CD4-positive, alpha-beta T cell treated with Interleukin-12 subunit alpha and Interleukin-12 subunit beta, for 1 hour (primary cell): ENCODE data around the gene CENPO.
"Not testable (repeated sequence)": the region's sequence is repeated elsewhere in the genome, so short reads cannot be mapped to it uniquely, and the experiment has no call there.

Experiments
- DNase-seq: peaks from one replicate; pipeline ENCODE4 v3.0.0-alpha.2; 2020

Gene CENPO

GRCh38 chr2:24824966-24825882, 32.0 kb downstream of the CENPO start:
- DNase-seq, result peak; percentile 49

DNA sequence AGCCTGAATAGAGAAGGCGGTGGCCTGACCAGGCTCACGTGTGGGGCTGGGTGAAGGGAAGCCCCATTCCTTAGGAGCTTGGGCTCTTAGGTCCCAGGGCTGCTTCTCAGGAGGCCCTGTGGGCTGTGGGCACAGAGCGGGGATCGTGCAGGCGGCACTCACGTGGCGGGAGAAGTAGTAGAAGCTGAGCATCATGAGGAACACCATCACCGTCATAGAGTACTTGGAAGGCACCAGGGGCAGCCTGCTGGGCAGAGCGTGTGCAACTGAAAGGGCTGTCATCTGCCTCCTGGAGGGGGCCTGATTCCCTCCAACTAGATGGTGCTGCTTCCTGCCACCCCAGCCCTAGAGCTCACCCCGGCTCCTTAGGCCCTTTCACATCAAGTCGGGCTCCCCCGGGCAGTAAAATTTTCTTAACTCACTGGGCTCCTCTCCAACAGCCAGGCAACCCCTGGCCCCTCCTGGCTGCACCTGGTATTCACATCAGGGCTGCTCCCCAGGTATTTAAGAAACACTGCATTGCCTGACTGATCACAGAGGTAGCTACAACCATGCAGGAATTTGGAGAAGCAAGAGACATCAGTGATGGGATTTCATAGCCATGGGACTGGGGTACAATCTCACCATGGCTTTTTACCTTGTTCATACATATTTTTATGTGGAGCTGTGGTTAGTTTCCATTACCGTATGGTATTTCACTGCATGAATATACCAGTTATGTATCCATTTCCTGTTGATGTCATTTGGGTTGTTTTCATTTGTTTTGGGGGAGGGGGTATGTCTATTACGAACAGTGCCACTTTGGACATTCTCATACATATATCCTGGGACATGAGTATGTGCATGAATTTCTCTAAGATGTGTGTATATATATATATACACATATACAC, 32.9 kb downstream of the CENPO start:
- no peak for DNase-seq

DNA sequence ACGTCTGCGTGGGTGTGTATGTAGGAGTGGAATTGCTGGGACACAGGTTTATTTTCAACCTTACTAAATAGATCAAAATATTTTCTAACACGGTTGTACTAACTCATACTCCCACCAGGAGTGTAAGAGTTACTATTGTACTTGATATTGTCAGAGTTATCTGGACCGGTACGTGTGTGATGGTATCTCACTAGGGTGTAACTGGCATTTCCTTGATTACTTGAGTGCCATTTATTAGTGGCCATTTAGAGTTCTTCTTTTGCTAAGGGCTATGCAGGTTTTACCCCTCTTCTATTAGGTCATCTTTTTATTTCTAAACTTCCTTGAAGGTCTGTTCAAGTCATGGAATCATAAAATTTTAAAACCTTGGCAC, 33.5 kb downstream of the CENPO start:
- DNase-seq, result no peak

GRCh38 chr2:24827321-24828237, 34.4 kb downstream of the CENPO start:
- DNase-seq, result peak; percentile 80

DNA sequence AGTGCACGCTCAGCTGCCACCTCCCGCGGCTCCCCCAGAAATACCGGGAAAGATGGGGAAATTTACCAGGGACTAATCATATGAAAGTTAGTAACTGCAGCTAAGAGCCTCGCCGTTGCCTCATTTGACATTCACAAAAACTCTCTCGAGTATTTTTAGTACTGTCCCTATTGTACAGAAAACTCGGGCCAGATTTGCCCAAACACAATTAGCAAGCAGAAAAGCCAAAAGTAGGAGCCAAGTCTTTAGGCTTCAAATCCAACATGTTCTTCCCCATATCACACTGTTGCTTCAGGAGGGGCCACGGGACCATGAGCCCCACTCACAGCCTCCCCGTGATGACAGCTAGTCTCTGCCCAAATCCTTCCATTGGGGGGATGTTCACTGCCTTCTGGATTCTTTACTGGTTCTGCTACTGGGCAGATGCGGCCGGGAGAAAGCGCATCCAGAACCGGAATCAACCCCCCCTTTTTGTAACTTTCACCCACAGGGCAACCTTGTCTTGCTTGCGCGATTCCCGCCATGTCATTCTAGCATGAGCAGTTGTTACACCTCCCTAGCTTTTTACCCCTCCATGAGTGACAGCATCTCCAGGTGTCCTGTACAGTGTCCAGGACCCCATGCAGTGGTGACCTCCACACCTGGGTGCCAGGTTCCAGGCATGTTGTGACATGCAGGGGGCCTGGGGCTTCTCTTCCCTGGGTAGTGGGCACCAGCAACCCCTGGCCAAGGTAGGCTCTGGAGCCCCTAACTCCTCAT, 35.2 kb downstream of the CENPO start:
- no peak for DNase-seq

- no peak for DNase-seq
These were observed 37.1 kb downstream of the CENPO start for GRCh38 chr2:24830351-24830750.

DNA sequence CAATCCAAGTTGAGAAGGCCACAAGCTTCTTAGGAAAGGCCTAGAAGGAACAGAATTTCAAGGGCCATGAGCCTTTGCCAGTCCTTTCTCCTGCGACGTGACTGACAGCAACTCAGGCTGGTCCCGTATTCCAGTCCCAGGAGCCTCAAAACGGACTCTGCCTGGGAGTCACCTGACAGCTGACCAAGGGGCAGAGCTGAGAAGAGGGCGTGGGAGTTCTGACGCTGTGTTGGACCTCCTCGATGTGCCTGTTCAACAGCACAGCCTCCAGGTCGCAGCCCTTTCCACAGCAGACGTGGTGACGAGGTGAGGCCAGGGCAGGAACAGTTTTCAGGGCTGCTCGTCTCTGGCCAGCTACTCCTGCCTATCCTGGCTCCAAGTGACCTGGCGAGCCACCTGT, 37.6 kb downstream of the CENPO start:
- no peak for DNase-seq

DNA sequence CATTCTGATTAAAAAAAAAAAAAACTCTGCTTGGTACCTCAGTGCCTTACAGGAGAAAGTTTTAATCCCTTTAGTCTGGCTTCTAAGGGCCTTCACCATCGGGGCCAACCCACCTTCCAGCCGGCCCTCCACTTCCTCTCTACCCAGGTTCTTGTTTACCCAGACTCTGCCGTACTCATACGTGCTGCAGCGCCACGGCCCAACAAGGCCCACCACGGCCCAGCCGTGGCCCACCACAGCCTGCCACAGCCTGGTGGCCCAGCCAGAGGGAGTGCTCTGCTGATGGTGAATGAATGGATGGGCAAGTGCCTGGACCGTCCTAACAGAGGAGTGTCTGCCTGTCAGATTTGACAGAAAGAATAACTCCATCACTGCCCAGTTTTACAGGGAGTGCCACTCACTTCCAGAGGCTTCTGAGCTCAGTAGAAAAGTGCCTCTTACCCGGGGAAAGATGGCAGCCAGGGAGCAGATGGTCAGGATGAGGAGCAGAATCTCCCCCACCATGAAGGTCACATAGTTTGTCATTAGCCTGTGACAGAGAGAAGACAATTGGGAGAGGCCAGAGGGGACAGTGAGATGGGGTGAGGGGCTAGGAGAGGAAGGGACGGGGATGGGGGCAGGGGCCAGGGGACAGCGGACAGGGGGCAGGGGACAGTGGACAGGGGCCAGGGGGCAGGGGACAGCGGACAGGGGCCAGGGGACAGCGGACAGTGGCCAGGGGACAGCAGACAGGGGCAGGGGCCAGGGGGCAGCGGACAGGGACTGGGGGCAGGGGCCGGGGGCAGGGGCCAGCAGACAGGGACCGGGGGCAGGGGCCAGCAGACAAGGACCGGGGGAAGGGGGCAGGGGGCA, 38.2 kb downstream of the CENPO start:
- no peak for DNase-seq

DNA sequence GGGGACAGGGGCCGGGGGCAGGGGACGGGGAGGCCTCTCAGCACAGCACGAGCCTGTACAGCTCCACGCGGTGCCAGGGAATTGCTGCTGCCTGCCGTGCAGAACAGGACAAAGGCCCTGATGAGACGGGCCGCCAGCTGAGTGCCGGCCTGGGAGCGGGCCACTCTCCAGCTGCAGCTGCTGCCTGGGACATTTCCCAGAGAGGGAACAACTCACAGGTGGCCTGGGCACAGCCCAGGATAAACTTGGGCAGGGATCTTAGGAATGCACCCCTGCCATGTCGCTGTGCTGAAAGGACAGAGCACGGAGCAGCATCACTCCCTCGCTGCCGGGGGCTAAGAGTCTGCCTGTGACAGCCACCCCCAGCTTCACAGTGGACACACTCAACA, 38.8 kb downstream of the CENPO start:
- no peak for DNase-seq

DNA sequence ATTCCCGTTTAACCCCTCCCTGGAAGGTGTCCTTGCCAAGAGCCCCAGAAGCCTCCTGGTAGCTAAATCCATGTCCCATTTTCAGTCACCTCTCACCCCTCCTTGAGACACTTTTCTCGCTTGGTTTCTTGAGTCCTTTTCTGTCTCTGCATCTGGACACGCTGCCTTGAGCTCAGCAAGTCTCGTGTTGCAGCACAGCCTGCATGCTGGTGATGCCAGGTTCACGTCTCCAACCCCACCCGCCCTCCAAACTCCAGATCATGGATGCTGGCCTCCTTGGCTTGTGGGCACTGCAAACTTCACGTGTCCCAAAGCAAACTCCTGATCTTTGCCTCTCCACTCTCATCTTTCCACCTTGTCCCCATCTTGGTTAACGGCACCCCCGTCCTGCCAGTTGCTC, 39.3 kb downstream of the CENPO start:
- DNase-seq, result no peak

GRCh38 chr2:24832931-24833701, 39.9 kb downstream of the CENPO start:
- no peak for DNase-seq

GRCh38 chr2:24833821-24834732, 40.9 kb downstream of the CENPO start:
- no peak for DNase-seq

DNA sequence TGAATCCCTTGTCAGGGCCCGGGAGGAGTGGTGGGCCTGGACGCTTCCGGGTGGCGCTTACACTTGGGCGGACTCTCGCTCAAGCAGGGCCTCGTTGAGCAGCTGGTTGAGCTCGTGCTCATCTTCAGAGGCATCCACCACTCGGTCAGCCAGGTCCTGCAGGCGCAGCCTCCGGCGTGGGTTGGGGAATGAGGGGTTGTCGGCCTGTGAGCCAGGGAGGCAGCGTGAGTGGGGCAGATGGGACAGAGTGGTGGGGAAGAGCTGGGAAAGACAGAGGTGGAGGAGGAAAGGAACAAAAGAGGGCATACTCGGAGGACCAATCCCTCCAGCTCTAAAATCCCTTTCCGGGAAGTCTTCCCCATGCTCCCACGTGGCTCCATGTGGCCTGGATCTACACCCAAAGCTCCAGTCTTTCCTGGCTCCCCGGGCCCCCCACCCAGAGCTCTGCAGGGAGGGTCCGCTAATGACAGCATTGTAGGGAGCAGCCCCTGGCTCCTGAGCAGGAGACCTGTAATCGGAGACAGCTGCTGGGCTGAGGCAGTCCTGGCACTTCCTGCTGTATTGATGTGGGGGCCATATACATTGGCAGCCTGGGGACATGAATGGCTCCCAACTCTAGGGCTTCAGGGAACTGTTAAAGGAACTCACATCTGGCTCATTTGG, 41.6 kb downstream of the CENPO start:
- DNase-seq, result no peak

GRCh38 chr2:24835411-24835810, 42.2 kb downstream of the CENPO start:
- DNase-seq, result not testable (repeated sequence)

GRCh38 chr2:24836206-24836605, 43.0 kb downstream of the CENPO start:
- DNase-seq, result no peak

DNA sequence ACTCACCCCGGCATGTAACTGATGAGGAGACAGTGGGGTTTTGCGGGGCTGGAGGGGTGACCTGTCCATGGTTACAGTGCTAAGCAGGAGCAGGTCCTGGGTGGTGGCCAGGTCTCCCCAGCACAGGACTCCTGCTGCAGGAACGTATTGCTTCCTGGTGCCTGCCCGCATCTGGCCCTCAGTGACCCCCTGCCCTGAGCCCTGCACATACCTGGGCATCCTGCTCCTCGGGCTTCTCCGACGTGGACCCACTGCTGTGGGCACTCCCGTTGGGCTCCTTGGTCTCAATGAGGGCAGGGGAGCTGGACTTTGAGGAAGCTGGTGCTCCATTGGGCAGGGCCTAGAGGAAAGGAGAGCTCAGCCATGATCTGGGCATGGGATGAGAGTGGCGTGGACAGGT, 43.5 kb downstream of the CENPO start:
- DNase-seq, result no peak

DNA sequence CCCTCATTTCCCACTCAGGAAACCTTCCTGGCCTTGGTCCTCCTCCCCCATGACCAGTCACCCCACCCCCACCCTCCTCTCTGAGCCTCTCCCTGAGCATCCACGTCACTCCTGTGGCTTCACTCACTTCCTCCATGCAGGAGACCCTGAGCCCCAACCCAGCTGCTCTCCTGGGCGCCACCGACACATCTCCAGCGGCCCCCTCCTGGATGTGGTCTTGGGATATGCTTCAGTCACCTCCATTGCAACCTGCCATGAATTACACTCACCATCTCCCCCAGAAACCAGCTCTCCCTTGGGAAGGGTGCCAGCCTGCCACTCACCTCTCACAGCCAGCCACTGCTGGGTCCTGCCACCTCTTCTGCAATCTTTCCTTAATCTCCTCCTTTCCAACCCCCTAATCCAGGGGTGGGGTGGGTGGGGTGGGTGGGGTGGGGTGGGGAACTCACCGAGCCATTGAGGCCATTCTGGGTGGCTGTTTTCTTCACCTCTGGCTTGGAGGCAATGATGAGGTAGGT, 44.8 kb downstream of the CENPO start:
- no peak for DNase-seq

DNA sequence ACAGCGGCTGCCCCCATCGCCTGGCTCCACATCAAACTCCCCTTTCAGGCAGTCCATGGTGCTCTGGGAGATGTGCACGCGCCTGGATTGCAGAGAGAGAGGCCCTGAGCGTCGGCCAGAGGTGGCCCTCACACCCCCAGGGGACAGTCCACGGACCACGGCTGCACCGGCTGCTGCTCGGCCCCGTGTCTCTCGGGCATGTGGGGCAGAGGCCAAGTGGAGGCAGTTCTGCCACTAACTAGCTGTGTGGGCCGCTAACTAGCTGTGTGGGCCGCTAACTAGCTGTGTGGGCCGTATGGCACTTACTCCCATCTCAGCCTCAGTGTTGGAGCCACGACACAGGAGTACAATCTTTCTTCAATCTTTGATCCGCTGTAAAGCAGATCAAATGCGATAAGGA, 45.3 kb downstream of the CENPO start:
- DNase-seq, result no peak
